ENCODE data around the gene PLEKHA7. TPM values are rescaled to one million over a fixed set of nuclear protein-coding genes. Genes with fewer than 3 reads are reported as not detected.

PLEKHA7 gene
- total and polyA plus RNA-seq, 2 of the 8 experiments (the other 6 are each of a cell fraction or from before 2014, with no cell fraction given), result 11.4 to 25.6 TPM

- Histone ChIP-seq H3K23ac (ENCODE audit: insufficient read length) (no peak overlapping the region), H3K4ac (replicated peaks; ENCODE audit: insufficient read length, low read depth, low read length) (no peak overlapping the region), H2BK15ac (ENCODE audit: low read length) (no peak overlapping the region), H2BK5ac (ENCODE audit: low read depth, low read length) (no peak overlapping the region), H3K4me2 (ENCODE audit: insufficient read depth in 1 of 2, low read depth in 2 of 2, low read length in 2 of 2) (no peak overlapping the region), H2BK120ac (replicated peaks; ENCODE audit: low read depth, low read length) (no peak overlapping the region), H3K14ac (ENCODE audit: insufficient read length) (no peak overlapping the region), H4K5ac (ENCODE audit: insufficient read length, low read depth, low read length) (no peak overlapping the region), H2BK12ac (ENCODE audit: low read depth, low read length) (no peak overlapping the region), H2AFZ (ENCODE audit: low read length) (no peak overlapping the region), H4K91ac (replicated peaks; ENCODE audit: insufficient read length, low read length) (no peak overlapping the region), H2BK20ac (ENCODE audit: low read length) (no peak overlapping the region; the same call in 1 of the 2 replicates), H3K4me3 (ENCODE audit: extremely low read depth in 1 of 4, insufficient read depth in 2 of 4, low read depth in 3 of 4, low read length in 4 of 4) (no peak overlapping the region), H3K27me3 (replicated peaks in 1 of 4; ENCODE audit: control insufficient read depth in 3 of 4, extremely low read depth in 1 of 4, insufficient read depth in 3 of 4, low read length in 3 of 4) (no peaks in the 10 kb centered on the region), H3K4me1 (replicated peaks in 1 of 4; ENCODE audit: control insufficient read depth in 3 of 4, insufficient read depth in 4 of 4, low read length in 3 of 4) (peaks cover 3 to 22% (median 17%) of the 10 kb centered on the region in 4 experiments; a peak in 5 of 7 replicates), H3K9me3 (ENCODE audit: insufficient read depth in 2 of 2, low read depth in 1 of 2, low read length in 1 of 2) (peaks cover 0 to 2% of the 10 kb centered on the region in 2 experiments; a peak in 1 of 4 replicates), H3K18ac (ENCODE audit: extremely low read depth, low read length) (no peak overlapping the region), H4K20me1 (replicated peaks in 1 of 2; ENCODE audit: control insufficient read depth in 1 of 2, insufficient read depth in 2 of 2, low read length in 2 of 2) (peaks cover 2 to 3% of the 10 kb centered on the region in 2 experiments), H3K9ac (replicated peaks in 1 of 4; ENCODE audit: extremely low read depth in 1 of 4, low read depth in 3 of 4, low read length in 3 of 4) (no peak overlapping the region), H2AK5ac (ENCODE audit: low read depth, low read length) (no peak overlapping the region), H4K8ac (ENCODE audit: extremely low read depth, insufficient read depth, low read length) (no peak overlapping the region), H3K27ac (ENCODE audit: low read depth, low read length) (no peak overlapping the region), H3K79me1 (ENCODE audit: low read depth, low read length) (no peaks in the 10 kb centered on the region), H3K36me3 (ENCODE audit: control insufficient read depth in 2 of 4, insufficient read depth in 4 of 4, low read length in 3 of 4) (no peaks in the 10 kb centered on the region), H3K23me2 (ENCODE audit: low read depth, low read length) (no peaks in the 10 kb centered on the region), H3K56ac (replicated peaks; ENCODE audit: insufficient read length, low read depth, low read length) (no peak overlapping the region), H3K79me2 (ENCODE audit: control insufficient read depth in 1 of 2, insufficient read depth in 2 of 2, low read length in 2 of 2) (no peaks in the 10 kb centered on the region; a peak in 1 of 4 replicates)
- WGBS, 2 experiments (ENCODE audit: extremely low coverage in 1 of 2, insufficient coverage in 1 of 2, insufficient read length in 1 of 2, insufficient replicate concordance in 2 of 2, low coverage in 1 of 2, low lambda C conversion rate in 2 of 2, missing lambda C conversion rate in 1 of 2), result 93% methylated on average over 4 of the region's 4 CpGs; no CpG with 5 or more reads in 1 of the 2 experiments
- FAIRE-seq (no peak), DNase-seq (ENCODE audit: low read depth in 1 of 2, low spot score in 2 of 2) (no peak)
- POLR2A ChIA-PET (ENCODE audit: partially characterized antibody), result interaction anchor here (0.7 to 1.4 kb wide), 5 partner anchors 11 to 166 kb away, joined by 3 to 6 read pairs (median 4); partner anchors contain the start of genes PLEKHA7 and RPS13
- CTCF ChIA-PET (ENCODE audit: partially characterized antibody), result interaction anchor here (0.7 to 2.3 kb wide), 13 partner anchors 9 to 151 kb away, joined by 3 to 12 read pairs (median 5); no protein-coding TSS in a partner anchor
- TF ChIP-seq, protein P1, sequence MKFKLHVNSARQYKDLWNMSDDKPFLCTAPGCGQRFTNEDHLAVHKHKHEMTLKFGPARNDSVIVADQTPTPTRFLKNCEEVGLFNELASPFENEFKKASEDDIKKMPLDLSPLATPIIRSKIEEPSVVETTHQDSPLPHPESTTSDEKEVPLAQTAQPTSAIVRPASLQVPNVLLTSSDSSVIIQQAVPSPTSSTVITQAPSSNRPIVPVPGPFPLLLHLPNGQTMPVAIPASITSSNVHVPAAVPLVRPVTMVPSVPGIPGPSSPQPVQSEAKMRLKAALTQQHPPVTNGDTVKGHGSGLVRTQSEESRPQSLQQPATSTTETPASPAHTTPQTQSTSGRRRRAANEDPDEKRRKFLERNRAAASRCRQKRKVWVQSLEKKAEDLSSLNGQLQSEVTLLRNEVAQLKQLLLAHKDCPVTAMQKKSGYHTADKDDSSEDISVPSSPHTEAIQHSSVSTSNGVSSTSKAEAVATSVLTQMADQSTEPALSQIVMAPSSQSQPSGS (IDR thresholded peaks at IDR 0.05; ENCODE audit: low read length), result no peak
- TF ChIP-seq CBX8 (IDR thresholded peaks at IDR 0.05; ENCODE audit: borderline replicate concordance, low read depth, low read length) (no peak), BCL11A (IDR thresholded peaks at IDR 0.05; ENCODE audit: low read depth in 2 of 2, low read length in 2 of 2) (no peak), KDM4A (IDR thresholded peaks at IDR 0.05; ENCODE audit: low read depth, low read length, severe bottlenecking) (no peak), CBX5 (IDR thresholded peaks at IDR 0.05; ENCODE audit: low read depth, low read length) (no peak), ZNF274 (IDR thresholded peaks at IDR 0.05; ENCODE audit: borderline replicate concordance, extremely low read depth, low read length) (no peak), SIRT6 (IDR thresholded peaks at IDR 0.05; ENCODE audit: low read length) (no peak), TAF7 (optimal IDR thresholded peaks at IDR 0.05; ENCODE audit: borderline replicate concordance, low read depth, low read length) (no peak), RAD21 (IDR thresholded peaks at IDR 0.05 in 1 of 2, conservative IDR thresholded peaks at IDR 0.05 in 1 of 2; ENCODE audit: low read depth in 2 of 2, low read length in 2 of 2) (no peak), TEAD4 (IDR thresholded peaks at IDR 0.05; ENCODE audit: low read depth, low read length) (no peak), SP4 (IDR thresholded peaks at IDR 0.05; ENCODE audit: low read length) (no peak), EGR1 (IDR thresholded peaks at IDR 0.05; ENCODE audit: borderline replicate concordance, low read depth, low read length) (no peak)
Observed at GRCh38 chr11:16911658-16912057, 102.6 kb downstream of the PLEKHA7 start.
